OCI-LY1 (cell line): ENCODE measurements around the gene WDR82.

Source experiments
- H2AFZ ChIP-seq: fragments of 200-600 bp; sonication (generic), shearing (Covaris generic); 2 replicates; pipeline ENCODE4 v1.6.0; 2014; ENCODE audit warnings: antibody characterized with exemption, mild to moderate bottlenecking, low read length
- H3F3A ChIP-seq: fragments of 200-600 bp; sonication (generic), shearing (Covaris generic); 2 replicates; pipeline ENCODE4 v1.6.0; 2014; ENCODE audit warnings: mild to moderate bottlenecking, antibody characterized with exemption, low read length, moderate library complexity; ENCODE audit not compliant: insufficient read depth
- H3K27ac ChIP-seq: fragments of 200-600 bp; sonication (generic); 2 replicates; pipeline ENCODE4 v1.5.1; 2014; ENCODE audit warnings: low read length, mixed run types, mild to moderate bottlenecking, low read depth; ENCODE audit not compliant: poor library complexity, severe bottlenecking
- H3K27me3 ChIP-seq: fragments of 200-600 bp; sonication (generic); 2 replicates; pipeline ENCODE4 v1.6.0; 2014; ENCODE audit warnings: antibody characterized with exemption, mild to moderate bottlenecking, low read length, moderate library complexity; ENCODE audit not compliant: insufficient read depth
- H3K36me3 ChIP-seq: fragments of 200-600 bp; sonication (generic); 2 replicates; pipeline ENCODE4 v1.6.1; 2014; ENCODE audit warnings: mild to moderate bottlenecking, antibody characterized with exemption, low read length, moderate library complexity, mixed read lengths; ENCODE audit not compliant: insufficient read depth
- H3K4me1 ChIP-seq: fragments of 200-600 bp; sonication (generic); 2 replicates; pipeline ENCODE4 v1.5.1; 2014; ENCODE audit warnings: mild to moderate bottlenecking, low read length, moderate library complexity; ENCODE audit not compliant: insufficient read depth, severe bottlenecking
- H3K4me2 ChIP-seq: fragments of 200-600 bp; sonication (generic), shearing (Covaris generic); 2 replicates; pipeline ENCODE4 v1.6.1; 2014; ENCODE audit warnings: low read length
- H3K4me3 ChIP-seq: fragments of 200-600 bp; sonication (generic); 2 replicates; pipeline ENCODE4 v1.5.1; 2014; ENCODE audit warnings: low read length, low read depth, mild to moderate bottlenecking, mixed read lengths; ENCODE audit not compliant: poor library complexity, severe bottlenecking
- H3K79me2 ChIP-seq: fragments of 200-600 bp; shearing (Covaris generic); 2 replicates; pipeline ENCODE4 v1.6.1; 2016; ENCODE audit warnings: mixed run types, low read length, mixed read lengths; ENCODE audit not compliant: insufficient read depth
- H3K9ac ChIP-seq: fragments of 200-600 bp; sonication (generic), shearing (Covaris generic); 2 replicates; pipeline ENCODE4 v1.6.1; 2014; ENCODE audit warnings: mild to moderate bottlenecking, low read length, mixed read lengths
- H3K9me2 ChIP-seq: fragments of 200-600 bp; sonication (generic), shearing (Covaris generic); 2 replicates; pipeline ENCODE4 v1.6.1; 2014; ENCODE audit warnings: low read depth, mild to moderate bottlenecking, low read length, mixed read lengths
- H3K9me3 ChIP-seq: fragments of 200-600 bp; shearing (Covaris generic); 2 replicates; pipeline ENCODE4 v1.6.1; 2014; ENCODE audit warnings: low read length, mixed read lengths
- H4K20me1 ChIP-seq: fragments of 200-600 bp; sonication (generic), shearing (Covaris generic); 2 replicates; pipeline ENCODE4 v1.6.0; 2016; ENCODE audit warnings: mild to moderate bottlenecking, low read length; ENCODE audit not compliant: insufficient read depth
- EZH2 ChIP-seq: fragments of 200-600 bp; sonication (generic), shearing (Covaris generic); IDR thresholded peaks from 2 replicates; pipeline ENCODE4 v1.8.0; 2017; ENCODE audit warnings: borderline replicate concordance, mixed run types, mild to moderate bottlenecking, antibody characterized with exemption, low read length, moderate library complexity, mixed read lengths
- TF ChIP-seq, protein P1 (sequence below): fragments of 200-600 bp; sonication (generic), shearing (Covaris generic); IDR thresholded peaks from 2 replicates; pipeline ENCODE4 v1.5.1; 2017; ENCODE audit warnings: mild to moderate bottlenecking, antibody characterized with exemption, low read length, moderate library complexity, mixed read lengths

The WDR82 gene

DNA sequence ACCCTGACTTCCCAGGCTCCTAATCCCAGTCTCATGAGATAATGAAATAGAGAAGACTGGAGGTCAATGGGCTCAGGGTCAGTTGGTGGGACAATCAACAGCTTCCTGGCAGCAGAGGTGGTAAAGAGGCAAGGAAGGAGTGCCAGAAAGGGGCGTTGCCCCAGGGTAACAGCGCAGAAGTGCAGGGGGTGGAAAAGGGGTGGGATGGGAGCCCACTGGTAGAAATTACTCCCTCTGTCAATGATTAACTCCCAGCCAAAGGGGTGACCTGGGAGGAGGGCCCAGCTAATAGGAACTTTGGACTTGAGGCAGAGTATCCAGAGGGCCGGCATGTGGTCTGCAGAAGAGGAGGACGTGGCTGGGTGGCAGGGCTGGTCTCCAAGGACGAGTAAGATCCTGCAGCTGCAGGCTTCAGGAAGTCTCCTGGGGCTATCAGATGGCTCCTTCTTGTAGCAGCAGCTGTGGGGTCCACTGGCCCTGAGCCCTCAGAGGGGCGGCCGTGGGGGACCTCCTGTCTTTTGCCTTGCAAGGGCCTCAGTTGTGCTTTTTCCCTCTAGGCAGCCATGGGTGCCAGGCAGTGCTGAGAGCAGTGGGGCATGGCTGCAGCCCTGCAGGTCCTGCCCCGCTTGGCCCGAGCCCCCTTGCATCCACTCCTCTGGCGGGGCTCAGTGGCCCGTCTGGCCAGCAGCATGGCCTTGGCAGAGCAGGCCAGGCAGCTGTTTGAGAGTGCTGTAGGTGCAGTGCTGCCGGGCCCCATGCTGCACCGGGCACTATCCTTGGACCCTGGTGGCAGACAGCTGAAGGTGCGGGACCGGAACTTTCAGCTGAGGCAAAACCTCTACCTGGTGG lies 11.5 kb upstream of the WDR82 start:
- Histone ChIP-seq H2AFZ (no peak overlapping the region), H3F3A (no peaks in the 10 kb centered on the region), H3K27me3 (no peaks in the 10 kb centered on the region), H3K4me3 (no peak overlapping the region), H4K20me1 (no peaks in the 10 kb centered on the region), H3K9ac (no peak overlapping the region), H3K4me1 (peaks cover 19% of the 10 kb centered on the region), H3K27ac (no peak overlapping the region), H3K9me2 (no peaks in the 10 kb centered on the region), H3K4me2 (no peak overlapping the region), H3K36me3 (peaks cover 10% of the 10 kb centered on the region; the same call in 1 of the 2 replicates), H3K79me2 (no peaks in the 10 kb centered on the region), H3K9me3 (no peaks in the 10 kb centered on the region)
- TF ChIP-seq, protein P1, sequence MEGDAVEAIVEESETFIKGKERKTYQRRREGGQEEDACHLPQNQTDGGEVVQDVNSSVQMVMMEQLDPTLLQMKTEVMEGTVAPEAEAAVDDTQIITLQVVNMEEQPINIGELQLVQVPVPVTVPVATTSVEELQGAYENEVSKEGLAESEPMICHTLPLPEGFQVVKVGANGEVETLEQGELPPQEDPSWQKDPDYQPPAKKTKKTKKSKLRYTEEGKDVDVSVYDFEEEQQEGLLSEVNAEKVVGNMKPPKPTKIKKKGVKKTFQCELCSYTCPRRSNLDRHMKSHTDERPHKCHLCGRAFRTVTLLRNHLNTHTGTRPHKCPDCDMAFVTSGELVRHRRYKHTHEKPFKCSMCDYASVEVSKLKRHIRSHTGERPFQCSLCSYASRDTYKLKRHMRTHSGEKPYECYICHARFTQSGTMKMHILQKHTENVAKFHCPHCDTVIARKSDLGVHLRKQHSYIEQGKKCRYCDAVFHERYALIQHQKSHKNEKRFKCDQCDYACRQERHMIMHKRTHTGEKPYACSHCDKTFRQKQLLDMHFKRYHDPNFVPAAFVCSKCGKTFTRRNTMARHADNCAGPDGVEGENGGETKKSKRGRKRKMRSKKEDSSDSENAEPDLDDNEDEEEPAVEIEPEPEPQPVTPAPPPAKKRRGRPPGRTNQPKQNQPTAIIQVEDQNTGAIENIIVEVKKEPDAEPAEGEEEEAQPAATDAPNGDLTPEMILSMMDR, result no peak
- no peak for TF ChIP-seq EZH2

DNA sequence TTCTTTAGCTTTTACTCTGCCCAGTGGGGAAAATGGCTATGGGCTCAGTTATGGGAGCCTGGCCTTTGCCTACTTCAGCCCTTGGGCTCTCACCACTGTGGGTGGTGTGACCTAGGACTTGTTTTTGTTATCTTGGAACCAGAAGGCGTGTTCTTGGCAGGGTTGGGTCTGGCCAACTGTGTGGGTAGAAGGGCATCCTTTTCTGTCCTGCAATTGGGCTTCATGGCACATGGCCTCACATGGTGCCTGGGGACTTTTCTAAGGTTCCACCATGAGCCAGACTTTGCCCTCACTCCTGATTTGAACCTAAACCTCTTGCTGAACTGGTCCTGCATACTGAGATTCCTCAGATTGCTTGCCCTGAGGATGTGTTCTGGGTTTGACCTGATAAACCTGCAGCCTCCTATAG lies 10.9 kb upstream of the WDR82 start:
- H3K36me3 ChIP-seq, result peaks cover 10% of the 10 kb centered on the region; the same call in 1 of the 2 replicates
- H3K9ac ChIP-seq, result no peak overlapping the region
- no peaks in the 10 kb centered on the region for H3F3A ChIP-seq
- no peaks in the 10 kb centered on the region for H3K79me2 ChIP-seq
- H3K4me3 ChIP-seq, result no peak overlapping the region
- TF ChIP-seq, protein P1, result no peak
- no peak for TF ChIP-seq EZH2
- H3K27me3 ChIP-seq, result no peaks in the 10 kb centered on the region
- peaks cover 19% of the 10 kb centered on the region for H3K4me1 ChIP-seq
- H3K27ac ChIP-seq, result no peak overlapping the region
- H4K20me1 ChIP-seq, result no peaks in the 10 kb centered on the region
- H3K9me2 ChIP-seq, result no peaks in the 10 kb centered on the region
- no peak overlapping the region for H3K4me2 ChIP-seq
- no peaks in the 10 kb centered on the region for H3K9me3 ChIP-seq
- no peak overlapping the region for H2AFZ ChIP-seq

DNA sequence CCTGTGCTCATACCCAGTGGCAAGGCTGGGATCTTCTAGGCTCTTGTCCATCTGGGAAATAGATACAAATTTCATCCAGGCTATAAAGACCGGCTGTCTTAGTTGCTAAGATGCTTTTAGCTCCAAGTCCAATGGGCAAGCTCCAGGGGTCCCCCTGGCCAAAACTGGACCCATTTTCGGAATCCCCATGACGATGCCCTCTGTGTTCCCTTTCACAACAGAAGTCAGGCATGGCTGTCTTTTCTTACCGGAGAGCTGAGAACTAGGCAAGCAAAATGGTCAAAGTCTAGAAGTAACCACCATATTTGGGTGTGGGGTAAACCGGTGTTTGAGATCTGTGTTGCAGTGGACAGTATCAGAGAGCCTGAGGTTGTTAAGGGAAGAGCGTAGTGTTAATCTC lies 10.2 kb upstream of the WDR82 start:
- Histone ChIP-seq H3F3A (no peaks in the 10 kb centered on the region), H3K9me3 (no peaks in the 10 kb centered on the region), H3K4me2 (peak overlapping the region; percentile 84), H3K36me3 (peaks cover 10% of the 10 kb centered on the region; the same call in 1 of the 2 replicates), H3K79me2 (no peaks in the 10 kb centered on the region), H3K27ac (peak overlapping the region; percentile 94), H3K9ac (peak overlapping the region; percentile 80), H3K4me3 (peak overlapping the region; percentile 70), H2AFZ (no peak overlapping the region), H3K4me1 (peaks cover 19% of the 10 kb centered on the region), H3K27me3 (no peaks in the 10 kb centered on the region), H3K9me2 (no peaks in the 10 kb centered on the region), H4K20me1 (no peaks in the 10 kb centered on the region)
- TF ChIP-seq EZH2, result no peak
- TF ChIP-seq, protein P1, result no peak
